GM13976 (cell line): Measurements from ENCODE around the gene GPR149.

ENCODE experiments used
- DNase-seq: peaks from one replicate; pipeline ENCODE4 v3.0.0; 2012; ENCODE audit warnings: low spot score
- in situ Hi-C: fragments of 300-500 bp; cut with MboI; formaldehyde crosslinking; loops from one replicate; pipeline ENCODE4 v1.12.0; 2022; ENCODE audit warnings: low sequenced_read_pairs, mixed read lengths, inconsistent platforms; ENCODE audit not compliant: unreplicated experiment
- TF ChIP-seq, protein P1 (sequence below): IDR thresholded peaks from 2 replicates; pipeline ENCODE4 v1.5.1; 2012; ENCODE audit warnings: borderline replicate concordance, mild to moderate bottlenecking; ENCODE audit not compliant: insufficient read depth; ENCODE audit errors: extremely low read depth, missing control alignments, control extremely low read depth

The GPR149 gene

DNA sequence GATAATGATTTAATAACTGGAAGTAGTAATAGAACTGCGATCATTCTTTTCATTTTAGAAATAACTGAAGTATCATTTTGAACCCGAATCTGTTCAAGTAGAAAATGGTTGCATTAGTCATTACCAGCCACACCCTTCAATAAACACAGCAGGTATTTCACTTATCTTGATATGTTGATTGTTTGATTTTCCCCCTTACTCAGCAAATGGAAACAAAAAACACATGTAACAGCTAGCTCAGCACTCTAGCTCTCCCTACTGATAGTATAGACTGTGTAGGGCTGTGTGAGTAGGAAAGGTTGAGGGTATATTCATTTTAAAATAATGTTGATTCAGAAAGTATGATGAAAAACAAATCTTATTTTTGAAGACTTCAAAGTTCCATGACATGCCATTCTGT, 1.1 kb upstream of the GPR149 start:
- in situ Hi-C loops: no loop called here
- no peak for DNase-seq
- TF ChIP-seq, protein P1, sequence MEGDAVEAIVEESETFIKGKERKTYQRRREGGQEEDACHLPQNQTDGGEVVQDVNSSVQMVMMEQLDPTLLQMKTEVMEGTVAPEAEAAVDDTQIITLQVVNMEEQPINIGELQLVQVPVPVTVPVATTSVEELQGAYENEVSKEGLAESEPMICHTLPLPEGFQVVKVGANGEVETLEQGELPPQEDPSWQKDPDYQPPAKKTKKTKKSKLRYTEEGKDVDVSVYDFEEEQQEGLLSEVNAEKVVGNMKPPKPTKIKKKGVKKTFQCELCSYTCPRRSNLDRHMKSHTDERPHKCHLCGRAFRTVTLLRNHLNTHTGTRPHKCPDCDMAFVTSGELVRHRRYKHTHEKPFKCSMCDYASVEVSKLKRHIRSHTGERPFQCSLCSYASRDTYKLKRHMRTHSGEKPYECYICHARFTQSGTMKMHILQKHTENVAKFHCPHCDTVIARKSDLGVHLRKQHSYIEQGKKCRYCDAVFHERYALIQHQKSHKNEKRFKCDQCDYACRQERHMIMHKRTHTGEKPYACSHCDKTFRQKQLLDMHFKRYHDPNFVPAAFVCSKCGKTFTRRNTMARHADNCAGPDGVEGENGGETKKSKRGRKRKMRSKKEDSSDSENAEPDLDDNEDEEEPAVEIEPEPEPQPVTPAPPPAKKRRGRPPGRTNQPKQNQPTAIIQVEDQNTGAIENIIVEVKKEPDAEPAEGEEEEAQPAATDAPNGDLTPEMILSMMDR: no peak

DNA sequence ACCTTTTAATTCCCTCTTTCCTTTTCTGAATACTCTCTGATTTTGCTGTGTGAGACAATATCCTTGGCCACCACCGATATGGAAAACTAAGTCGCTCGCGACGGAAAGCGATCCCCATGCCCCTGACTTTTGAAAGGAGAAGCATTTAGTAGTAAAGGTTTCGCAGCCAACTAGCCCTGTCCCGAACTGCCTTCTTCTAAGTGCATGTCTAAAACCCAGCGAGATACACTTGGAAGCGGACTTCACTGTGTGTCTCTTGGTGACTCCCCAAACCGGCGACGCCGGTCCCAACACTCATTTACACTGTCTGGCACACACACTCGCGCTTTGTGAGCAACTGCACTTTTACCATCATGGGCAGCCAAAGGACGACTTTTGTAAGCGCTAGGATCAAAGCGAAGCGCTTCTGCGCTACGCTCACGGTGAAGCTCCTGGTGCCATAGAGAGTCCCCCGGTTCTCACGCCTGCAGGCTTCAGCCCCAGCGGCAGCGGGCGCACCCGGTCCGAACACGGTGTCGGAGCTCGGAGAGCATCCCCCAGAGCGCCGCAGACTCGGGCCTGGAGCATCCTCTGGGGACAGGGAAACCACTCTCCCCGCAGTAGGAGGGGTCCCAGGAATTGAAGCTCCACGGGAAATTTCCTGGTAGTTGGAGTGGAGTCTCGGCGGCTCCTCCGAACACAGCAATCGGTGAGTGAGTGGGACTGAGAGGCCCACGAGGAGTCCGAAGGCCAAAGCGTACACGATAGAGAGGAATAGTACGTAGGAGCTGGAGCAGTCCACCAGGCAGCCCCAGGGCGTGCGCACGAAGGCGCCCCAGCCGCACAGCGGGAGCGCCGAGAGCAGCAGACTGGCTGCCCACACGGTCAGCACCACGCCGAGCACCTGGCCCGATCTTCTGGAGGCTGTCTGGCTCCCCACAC, 1.4 kb downstream of the GPR149 start:
- DNase-seq: no peak
- TF ChIP-seq, protein P1: no peak
- in situ Hi-C loops: no loop called here

DNA sequence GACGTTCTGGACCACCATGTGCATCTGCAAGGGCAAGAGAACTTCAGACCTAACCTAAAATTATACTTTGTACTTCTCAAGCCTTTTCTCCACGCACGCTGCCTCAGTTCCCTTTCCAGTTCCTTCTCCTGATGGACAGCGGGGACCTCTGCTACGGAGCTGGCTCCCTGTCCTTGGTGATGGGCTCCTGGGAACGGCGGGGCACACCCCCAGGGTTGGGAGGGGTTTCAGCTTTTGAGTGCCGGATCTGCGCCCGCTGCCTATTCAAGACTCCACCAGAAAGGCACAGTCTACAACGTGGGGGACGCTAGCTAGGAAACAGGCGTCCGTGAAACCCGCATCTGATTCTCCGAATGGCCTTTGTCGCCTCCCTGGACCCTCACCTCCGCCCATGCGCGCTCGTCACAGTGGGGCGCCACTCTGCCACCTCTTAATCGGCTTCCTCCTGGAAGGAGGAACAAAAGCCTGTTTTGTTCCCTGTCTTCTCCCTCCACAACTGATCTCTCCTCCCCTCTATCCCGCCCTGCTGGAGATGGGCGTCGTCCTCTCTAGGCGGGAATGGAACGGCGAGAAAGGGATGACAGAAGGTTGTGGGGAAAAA, 2.2 kb downstream of the GPR149 start:
- no peak for DNase-seq
- TF ChIP-seq, protein P1: no peak
- in situ Hi-C loops: no loop called here

DNA sequence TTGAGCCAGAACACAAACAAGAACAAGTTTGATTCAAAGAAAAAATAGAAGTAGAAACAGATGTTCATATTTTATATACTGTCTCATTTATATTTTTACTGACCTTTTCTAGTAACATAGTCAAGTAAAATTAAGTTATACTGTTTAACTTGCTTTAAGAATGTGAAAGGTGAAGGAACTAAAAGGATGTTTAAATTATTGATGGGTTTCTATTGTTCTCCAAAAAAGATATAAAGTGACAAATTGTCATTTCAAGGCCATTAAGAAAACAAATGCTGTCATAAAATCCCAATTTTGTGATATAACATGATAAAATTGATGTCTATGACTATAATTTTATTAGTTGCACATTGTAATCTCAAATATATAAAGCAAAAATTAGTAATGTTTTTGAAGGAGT, 7.3 kb downstream of the GPR149 start:
- TF ChIP-seq, protein P1: no peak
- no peak for DNase-seq
- in situ Hi-C loops: no loop called here

DNA sequence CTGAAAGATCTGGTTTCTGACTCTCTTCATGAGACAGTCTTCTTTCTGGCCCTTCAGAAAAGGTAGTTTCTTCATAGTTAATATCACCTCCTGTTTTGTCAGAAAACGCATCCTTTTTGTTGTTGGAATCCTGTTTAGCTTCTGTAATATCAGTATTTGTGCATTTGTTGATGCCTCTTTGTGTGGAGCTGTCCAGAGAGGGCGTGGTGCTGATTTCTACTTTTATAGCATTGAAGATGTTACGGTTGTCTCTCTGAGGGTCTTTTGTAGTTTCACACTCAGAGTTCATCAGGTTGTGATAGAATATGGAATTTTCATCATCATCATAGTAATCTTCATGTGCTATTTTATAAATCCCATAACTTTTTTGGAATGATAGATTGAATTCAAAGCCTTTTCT, 8.9 kb downstream of the GPR149 start:
- in situ Hi-C loops: no loop called here
- TF ChIP-seq, protein P1: no peak
- no peak for DNase-seq

DNA sequence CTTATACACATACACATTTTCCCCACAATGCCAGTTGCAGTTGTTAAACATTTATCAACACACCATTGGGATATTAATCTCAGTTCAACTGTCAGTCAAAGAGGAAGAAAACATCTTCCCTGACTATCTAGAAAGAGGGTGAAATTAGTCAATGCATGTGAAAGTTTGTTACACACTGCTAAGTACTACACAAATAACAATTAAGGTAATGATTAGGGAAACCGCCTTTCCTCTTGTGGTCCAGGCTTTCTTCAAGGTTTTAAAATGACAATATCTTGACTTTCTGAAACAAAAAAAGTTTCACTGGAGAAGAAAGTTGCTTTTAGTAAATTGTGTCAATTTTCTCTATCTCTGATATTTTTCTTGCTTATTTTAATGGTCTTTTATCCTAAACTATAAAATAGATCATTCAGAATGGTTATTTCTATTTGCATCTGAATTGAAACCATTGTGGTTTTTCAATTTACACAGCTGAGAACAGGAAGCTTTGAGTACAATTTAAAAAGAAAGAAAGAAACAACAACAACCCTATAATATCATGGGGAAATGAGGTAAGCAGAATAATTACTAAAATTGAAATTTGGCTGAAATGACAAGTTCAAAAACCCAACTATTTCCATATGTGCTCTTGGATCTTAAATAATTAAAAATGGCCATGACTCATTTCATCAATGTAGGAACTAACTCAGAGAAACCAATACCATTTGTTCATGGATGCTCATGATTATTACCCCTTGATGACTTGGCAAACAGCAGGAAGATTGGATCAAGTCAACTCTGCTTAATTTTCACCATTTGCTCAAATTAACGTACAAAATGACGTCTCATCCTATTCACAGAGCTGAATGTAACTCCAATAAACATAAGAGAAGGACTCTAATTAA, 31.7 kb downstream of the GPR149 start:
- TF ChIP-seq, protein P1: no peak
- in situ Hi-C loops: no loop called here
- peak; percentile 21 for DNase-seq
